ENCODE data around the gene MORC2. TPM values are rescaled to one million over a fixed set of nuclear protein-coding genes. Genes with fewer than 3 reads are reported as not detected.
A peak's percentile ranks its signal among the peaks of the same experiment; 100 is the strongest.

The MORC2 gene
- total and polyA plus RNA-seq, 2 experiments from 2014 or later, result 19.4 to 30.3 TPM

- no peaks in the 10 kb centered on the region for H3K27me3 ChIP-seq
- no peak for DNase-seq (ENCODE audit: low read depth in 1 of 2, low spot score in 1 of 2)
- no peak overlapping the region for H3K4me3 ChIP-seq
- no peaks in the 10 kb centered on the region for H3K4me1 ChIP-seq (ENCODE audit: low read depth)
- TF ChIP-seq CTCF (IDR thresholded peaks at IDR 0.05; ENCODE audit: low read depth, low read length), result no peak
- H3K27ac ChIP-seq, result no peak overlapping the region
- no peaks in the 10 kb centered on the region for H3K9me3 ChIP-seq (ENCODE audit: low read depth)
- peaks cover 75% of the 10 kb centered on the region for H3K36me3 ChIP-seq
Measured at GRCh38 chr22:30934053-30934452, 34.5 kb downstream of the MORC2 start.

GRCh38 chr22:30933457-30933856, 35.1 kb downstream of the MORC2 start:
- H3K27ac ChIP-seq, result no peak overlapping the region
- no peak for TF ChIP-seq CTCF (IDR thresholded peaks at IDR 0.05; ENCODE audit: low read depth, low read length)
- H3K36me3 ChIP-seq, result peaks cover 76% of the 10 kb centered on the region
- no peaks in the 10 kb centered on the region for H3K27me3 ChIP-seq
- DNase-seq (ENCODE audit: low read depth in 1 of 2, low spot score in 1 of 2), result no peak
- no peak overlapping the region for H3K4me3 ChIP-seq
- no peaks in the 10 kb centered on the region for H3K4me1 ChIP-seq (ENCODE audit: low read depth)
- no peaks in the 10 kb centered on the region for H3K9me3 ChIP-seq (ENCODE audit: low read depth)

GRCh38 chr22:30932661-30933060, 35.9 kb downstream of the MORC2 start:
- no peaks in the 10 kb centered on the region for H3K27me3 ChIP-seq
- H3K27ac ChIP-seq, result no peak overlapping the region
- no peaks in the 10 kb centered on the region for H3K4me1 ChIP-seq (ENCODE audit: low read depth)
- DNase-seq (ENCODE audit: low read depth in 1 of 2, low spot score in 1 of 2), result no peak
- TF ChIP-seq CTCF (IDR thresholded peaks at IDR 0.05; ENCODE audit: low read depth, low read length), result no peak
- H3K9me3 ChIP-seq (ENCODE audit: low read depth), result no peaks in the 10 kb centered on the region
- peaks cover 76% of the 10 kb centered on the region for H3K36me3 ChIP-seq
- H3K4me3 ChIP-seq, result no peak overlapping the region

GRCh38 chr22:30931541-30932300, 36.9 kb downstream of the MORC2 start:
- Histone ChIP-seq H3K4me1 (ENCODE audit: low read depth) (no peaks in the 10 kb centered on the region), H3K36me3 (peaks cover 76% of the 10 kb centered on the region), H3K27me3 (no peaks in the 10 kb centered on the region), H3K27ac (no peak overlapping the region), H3K4me3 (no peak overlapping the region), H3K9me3 (ENCODE audit: low read depth) (no peaks in the 10 kb centered on the region)
- no peak for DNase-seq (ENCODE audit: low read depth in 1 of 2, low spot score in 1 of 2)
- no peak for TF ChIP-seq CTCF (IDR thresholded peaks at IDR 0.05; ENCODE audit: low read depth, low read length)

GRCh38 chr22:30930228-30930627, 38.3 kb downstream of the MORC2 start:
- H3K9me3 ChIP-seq (ENCODE audit: low read depth), result no peaks in the 10 kb centered on the region
- no peak for TF ChIP-seq CTCF (IDR thresholded peaks at IDR 0.05; ENCODE audit: low read depth, low read length)
- DNase-seq (ENCODE audit: low read depth in 1 of 2, low spot score in 1 of 2), result no peak
- no peak overlapping the region for H3K4me3 ChIP-seq
- H3K36me3 ChIP-seq, result peaks cover 63% of the 10 kb centered on the region
- H3K27me3 ChIP-seq, result no peaks in the 10 kb centered on the region
- H3K27ac ChIP-seq, result peak overlapping the region; percentile 30
- H3K4me1 ChIP-seq (ENCODE audit: low read depth), result no peaks in the 10 kb centered on the region

All from cardiac muscle cell (in vitro differentiated cells and primary cell).